Mesothelial cell of epicardium (in vitro differentiated cells): ENCODE measurements around the gene ARL10. TPM values are rescaled to one million over a fixed set of nuclear protein-coding genes. Genes with fewer than 3 reads are reported as not detected.
A peak's percentile ranks its signal among the peaks of the same experiment; 100 is the strongest.

Experiments used
- DNase-seq, 2 experiments: peaks; one replicate each; pipeline ENCODE4 v3.0.0; 2021; ENCODE audit warnings: low spot score in 2 of 2; ENCODE audit not compliant: unreplicated experiment in 2 of 2
- H3K27ac Mint-ChIP-seq: 2 replicates; pipeline ENCODE4 v1.8.0; 2021; ENCODE audit warnings: mixed read lengths
- H3K27me3 Mint-ChIP-seq: 2 replicates; pipeline ENCODE4 v1.8.0; 2021; ENCODE audit warnings: low read depth, mixed read lengths
- H3K36me3 Mint-ChIP-seq: 2 replicates; pipeline ENCODE4 v1.8.0; 2021; ENCODE audit warnings: mixed read lengths
- H3K4me1 Mint-ChIP-seq: 2 replicates; pipeline ENCODE4 v1.8.0; 2021; ENCODE audit warnings: mixed read lengths
- H3K4me3 Mint-ChIP-seq: 2 replicates; pipeline ENCODE4 v1.8.0; 2021; ENCODE audit warnings: mild to moderate bottlenecking, moderate library complexity, mixed read lengths
- H3K9me3 Mint-ChIP-seq: 2 replicates; pipeline ENCODE4 v1.8.0; 2021; ENCODE audit warnings: mixed read lengths
- total RNA-seq: library from RNA; stranded (reverse); gene quantifications from 3 replicates; pipeline ENCODE4 v1.2.1, GENCODE V29; 2021
- TF ChIP-seq, protein P1 (sequence below): fragments of 200-600 bp; sonication (generic); IDR thresholded peaks from one replicate; pipeline ENCODE4 v1.5.0; 2021; ENCODE audit warnings: antibody characterized with exemption; ENCODE audit not compliant: unreplicated experiment

Gene ARL10, protein sequence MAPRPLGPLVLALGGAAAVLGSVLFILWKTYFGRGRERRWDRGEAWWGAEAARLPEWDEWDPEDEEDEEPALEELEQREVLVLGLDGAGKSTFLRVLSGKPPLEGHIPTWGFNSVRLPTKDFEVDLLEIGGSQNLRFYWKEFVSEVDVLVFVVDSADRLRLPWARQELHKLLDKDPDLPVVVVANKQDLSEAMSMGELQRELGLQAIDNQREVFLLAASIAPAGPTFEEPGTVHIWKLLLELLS
- 39.4 to 46.0 TPM (median 42.8 TPM) in 3 replicates for total RNA-seq

DNA sequence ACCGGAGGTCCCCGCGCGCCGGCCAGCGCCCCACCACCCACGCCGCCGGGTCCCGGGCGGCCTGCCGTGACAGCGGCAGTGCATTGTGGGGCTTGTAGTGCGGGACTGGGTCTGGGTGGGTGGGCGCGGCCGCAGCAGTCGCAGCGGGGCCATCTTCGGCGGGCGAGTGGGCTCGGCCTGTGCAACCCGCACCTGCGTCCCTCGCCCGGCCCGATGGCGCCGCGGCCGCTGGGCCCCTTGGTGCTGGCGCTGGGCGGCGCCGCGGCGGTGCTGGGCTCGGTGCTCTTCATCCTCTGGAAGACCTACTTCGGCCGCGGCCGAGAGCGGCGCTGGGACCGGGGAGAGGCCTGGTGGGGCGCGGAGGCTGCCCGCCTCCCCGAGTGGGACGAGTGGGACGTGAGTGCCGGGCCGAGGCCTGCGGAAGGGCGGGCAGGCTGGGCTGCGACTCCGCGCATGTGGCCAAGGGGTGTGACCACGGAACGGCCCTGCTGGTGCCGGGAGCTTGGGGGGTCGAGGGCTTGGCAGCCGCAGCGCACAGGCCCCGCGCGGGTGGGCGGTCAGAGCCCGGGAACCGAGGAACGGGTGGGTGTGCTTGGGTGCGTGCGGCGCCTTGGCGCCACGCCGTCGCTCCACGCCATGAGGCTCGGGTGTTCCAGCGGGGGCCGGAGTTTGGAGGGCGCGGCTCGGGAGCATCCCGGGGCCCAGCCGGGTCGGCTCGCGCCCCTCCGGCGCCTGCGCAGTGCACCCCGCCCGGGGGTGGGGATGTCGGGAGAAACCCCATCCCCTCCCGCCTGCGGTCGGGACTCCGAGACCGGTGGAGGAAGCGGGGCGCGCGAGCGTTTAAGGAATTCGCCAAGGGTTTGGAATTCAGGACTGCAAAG lies at the start of gene ARL10:
ARL10 (plus strand) TSS at position 137 of the 881 bp plus-strand sequence; CDS start at position 214, 77 bp downstream.
- peaks cover 17% of the 10 kb centered on the region for H3K27me3 Mint-ChIP-seq
- peak within 1 kb of the TSS; percentile 69 for H3K4me3 Mint-ChIP-seq
- peaks cover 8% of the 10 kb centered on the region for H3K4me1 Mint-ChIP-seq
- H3K36me3 Mint-ChIP-seq: peaks cover 19% of the 10 kb centered on the region
- no peak within 1 kb of the TSS for H3K27ac Mint-ChIP-seq
- peak; percentile 46 to 69 for DNase-seq
- no peaks in the 10 kb centered on the region for H3K9me3 Mint-ChIP-seq
- TF ChIP-seq, protein P1, sequence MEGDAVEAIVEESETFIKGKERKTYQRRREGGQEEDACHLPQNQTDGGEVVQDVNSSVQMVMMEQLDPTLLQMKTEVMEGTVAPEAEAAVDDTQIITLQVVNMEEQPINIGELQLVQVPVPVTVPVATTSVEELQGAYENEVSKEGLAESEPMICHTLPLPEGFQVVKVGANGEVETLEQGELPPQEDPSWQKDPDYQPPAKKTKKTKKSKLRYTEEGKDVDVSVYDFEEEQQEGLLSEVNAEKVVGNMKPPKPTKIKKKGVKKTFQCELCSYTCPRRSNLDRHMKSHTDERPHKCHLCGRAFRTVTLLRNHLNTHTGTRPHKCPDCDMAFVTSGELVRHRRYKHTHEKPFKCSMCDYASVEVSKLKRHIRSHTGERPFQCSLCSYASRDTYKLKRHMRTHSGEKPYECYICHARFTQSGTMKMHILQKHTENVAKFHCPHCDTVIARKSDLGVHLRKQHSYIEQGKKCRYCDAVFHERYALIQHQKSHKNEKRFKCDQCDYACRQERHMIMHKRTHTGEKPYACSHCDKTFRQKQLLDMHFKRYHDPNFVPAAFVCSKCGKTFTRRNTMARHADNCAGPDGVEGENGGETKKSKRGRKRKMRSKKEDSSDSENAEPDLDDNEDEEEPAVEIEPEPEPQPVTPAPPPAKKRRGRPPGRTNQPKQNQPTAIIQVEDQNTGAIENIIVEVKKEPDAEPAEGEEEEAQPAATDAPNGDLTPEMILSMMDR: no peak

DNA sequence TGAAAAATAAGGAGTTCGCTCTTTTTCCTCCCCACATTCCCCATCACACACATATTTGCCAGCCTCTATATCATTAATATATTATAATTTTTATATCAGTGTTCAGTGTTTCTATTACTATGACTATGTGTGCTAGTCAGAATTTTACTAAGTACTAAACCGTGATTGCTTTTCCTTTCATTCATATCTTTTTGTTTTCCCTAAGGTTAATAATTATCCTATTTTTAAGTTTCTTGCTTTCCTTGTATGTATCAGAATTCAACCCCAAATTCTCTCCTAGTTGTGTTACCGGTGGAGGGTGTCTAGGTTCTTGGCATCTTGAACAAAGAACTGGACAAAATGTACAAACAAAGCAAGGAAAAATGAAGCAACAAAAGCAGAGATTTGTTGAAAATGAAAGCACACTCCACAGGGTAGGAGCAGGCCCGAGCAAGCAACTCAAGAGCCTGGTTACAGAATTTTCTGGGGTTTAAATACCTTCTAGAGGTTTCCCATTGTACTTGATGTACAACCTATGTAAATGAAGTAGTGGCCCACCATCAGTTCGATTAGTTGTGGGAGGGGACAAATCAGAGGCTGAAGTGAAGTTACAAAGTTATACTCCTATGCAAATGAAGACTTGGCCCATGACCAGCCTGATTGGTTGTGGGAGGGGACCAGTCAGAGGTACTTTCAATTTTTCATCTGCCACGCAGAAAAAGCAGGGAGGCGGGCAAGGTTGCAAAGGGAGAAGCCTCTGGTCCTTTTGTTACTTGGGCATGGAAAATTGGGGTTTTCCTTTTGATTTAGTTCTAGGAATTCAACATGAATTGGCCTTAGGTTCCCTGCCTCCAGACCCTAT lies 47.5 kb upstream of the ARL10 start:
- Mint-ChIP-seq H3K4me1 (no peaks in the 10 kb centered on the region), H3K9me3 (no peaks in the 10 kb centered on the region), H3K27ac (no peak overlapping the region), H3K4me3 (no peak overlapping the region), H3K27me3 (no peaks in the 10 kb centered on the region), H3K36me3 (peaks cover 39% of the 10 kb centered on the region)
- TF ChIP-seq, protein P1: no peak
- DNase-seq: no peak

DNA sequence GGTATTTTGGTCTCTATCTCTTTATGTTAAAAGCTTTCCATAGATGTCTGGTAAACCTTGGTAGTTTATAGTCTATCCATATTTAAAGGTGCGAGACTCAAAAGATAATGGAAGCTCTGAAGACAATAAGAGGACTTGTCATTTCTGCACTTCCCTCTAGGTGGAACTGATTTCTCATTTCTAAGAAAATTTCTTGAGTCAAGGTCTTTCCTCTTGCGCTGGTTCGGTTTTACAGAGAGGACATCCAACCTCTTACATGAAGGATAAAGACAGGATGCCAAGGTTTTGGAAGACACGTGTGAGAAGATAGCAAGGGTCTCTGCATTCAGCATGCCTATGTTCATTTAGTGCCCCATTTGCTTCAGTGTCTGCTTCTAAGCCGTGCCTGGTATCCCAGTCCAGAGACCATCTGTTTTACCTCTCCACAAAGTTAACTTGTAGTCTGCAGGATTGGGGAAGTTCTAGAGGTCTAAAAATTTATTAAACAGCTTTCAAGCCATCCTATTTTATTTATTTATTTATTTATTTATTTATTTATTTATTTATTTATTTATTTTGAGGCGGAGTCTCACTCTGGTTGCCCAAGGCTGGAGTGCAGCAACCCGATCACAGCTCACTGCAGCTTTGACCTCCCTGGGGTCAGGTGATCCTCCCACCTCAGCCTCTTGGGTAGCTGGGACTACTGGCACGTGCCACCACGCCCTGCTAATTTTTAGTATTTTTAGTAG lies 45.3 kb upstream of the ARL10 start:
- no peak for DNase-seq
- Mint-ChIP-seq H3K9me3 (no peaks in the 10 kb centered on the region), H3K36me3 (peaks cover 35% of the 10 kb centered on the region), H3K27ac (no peak overlapping the region), H3K27me3 (no peaks in the 10 kb centered on the region), H3K4me1 (no peaks in the 10 kb centered on the region), H3K4me3 (no peak overlapping the region)
- TF ChIP-seq, protein P1: no peak

DNA sequence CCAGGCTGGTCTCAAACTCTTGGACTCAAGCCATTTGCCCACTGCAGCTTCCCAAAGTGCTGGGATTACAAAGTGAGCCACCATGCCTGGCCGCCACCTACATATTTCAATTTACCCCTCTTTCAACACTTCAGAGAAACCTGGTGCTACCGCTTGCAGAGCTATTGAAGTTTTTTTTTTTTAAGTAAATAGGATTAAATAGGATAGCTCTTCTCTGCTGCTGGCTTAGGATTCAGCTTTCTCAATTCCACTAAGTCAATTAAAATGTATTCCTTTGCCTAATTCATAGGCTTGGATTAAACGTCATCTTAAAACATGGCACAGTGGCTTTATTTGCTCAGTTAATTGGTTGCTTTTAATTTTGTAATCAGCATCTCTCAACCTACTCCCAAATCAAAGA lies 44.7 kb upstream of the ARL10 start:
- H3K27ac Mint-ChIP-seq: no peak overlapping the region

More for the DNA sequence above, 44.7 kb upstream of the ARL10 start:
- no peaks in the 10 kb centered on the region for H3K9me3 Mint-ChIP-seq
- H3K27me3 Mint-ChIP-seq: no peaks in the 10 kb centered on the region
- TF ChIP-seq, protein P1: no peak
- H3K36me3 Mint-ChIP-seq: peaks cover 29% of the 10 kb centered on the region
- H3K4me1 Mint-ChIP-seq: no peaks in the 10 kb centered on the region
- no peak for DNase-seq
- H3K4me3 Mint-ChIP-seq: no peak overlapping the region
